KMS-11 (cell line): ENCODE data around the gene HTT.

Experiments
- H2AFZ ChIP-seq: fragments of 200-600 bp; sonication (generic); 2 replicates; pipeline ENCODE4 v1.6.1; 2016; ENCODE audit warnings: antibody characterized with exemption, mixed run types, low read depth
- H3K27ac ChIP-seq: fragments of 200-600 bp; sonication (generic); 2 replicates; pipeline ENCODE4 v1.6.1; 2016; ENCODE audit warnings: mild to moderate bottlenecking, mixed run types
- H3K27me3 ChIP-seq: fragments of 200-600 bp; sonication (generic); 2 replicates; pipeline ENCODE4 v1.6.1; 2017; ENCODE audit warnings: mild to moderate bottlenecking, low read depth, mixed run types, moderate library complexity; ENCODE audit not compliant: insufficient read depth
- H3K36me3 ChIP-seq: fragments of 200-600 bp; sonication (generic); 2 replicates; pipeline ENCODE4 v1.6.1; 2017; ENCODE audit warnings: mild to moderate bottlenecking, mixed run types; ENCODE audit not compliant: insufficient read depth
- H3K4me1 ChIP-seq: fragments of 200-600 bp; sonication (generic); 2 replicates; pipeline ENCODE4 v1.6.1; 2016; ENCODE audit warnings: mild to moderate bottlenecking, low read depth, mixed run types; ENCODE audit not compliant: poor library complexity, severe bottlenecking
- H3K4me2 ChIP-seq: fragments of 200-600 bp; sonication (generic); 2 replicates; pipeline ENCODE4 v1.7.0; 2016; ENCODE audit warnings: mild to moderate bottlenecking, mixed run types
- H3K4me3 ChIP-seq: fragments of 200-600 bp; sonication (generic); IDR thresholded peaks from 2 replicates; pipeline ENCODE4 v1.6.1; 2017; ENCODE audit warnings: low read depth, low read length, mixed read lengths; ENCODE audit not compliant: insufficient read depth
- H3K79me2 ChIP-seq: fragments of 200-600 bp; sonication (generic); 2 replicates; pipeline ENCODE4 v1.6.1; 2016; ENCODE audit warnings: low read depth, mixed run types; ENCODE audit not compliant: insufficient read depth
- H3K9ac ChIP-seq: fragments of 200-600 bp; sonication (generic); 2 replicates; pipeline ENCODE4 v1.6.1; 2016; ENCODE audit warnings: mild to moderate bottlenecking, mixed run types
- H4K20me1 ChIP-seq: fragments of 200-600 bp; sonication (generic); 2 replicates; pipeline ENCODE4 v1.6.1; 2016; ENCODE audit warnings: mild to moderate bottlenecking, mixed run types; ENCODE audit not compliant: insufficient read depth
- TF ChIP-seq, protein P1 (sequence below): fragments of 200-600 bp; sonication (generic); conservative IDR thresholded peaks from 2 replicates; pipeline ENCODE4 v1.6.1; 2017; ENCODE audit warnings: low read depth, mild to moderate bottlenecking, antibody characterized with exemption, low read length, moderate library complexity, mixed read lengths

HTT gene

DNA sequence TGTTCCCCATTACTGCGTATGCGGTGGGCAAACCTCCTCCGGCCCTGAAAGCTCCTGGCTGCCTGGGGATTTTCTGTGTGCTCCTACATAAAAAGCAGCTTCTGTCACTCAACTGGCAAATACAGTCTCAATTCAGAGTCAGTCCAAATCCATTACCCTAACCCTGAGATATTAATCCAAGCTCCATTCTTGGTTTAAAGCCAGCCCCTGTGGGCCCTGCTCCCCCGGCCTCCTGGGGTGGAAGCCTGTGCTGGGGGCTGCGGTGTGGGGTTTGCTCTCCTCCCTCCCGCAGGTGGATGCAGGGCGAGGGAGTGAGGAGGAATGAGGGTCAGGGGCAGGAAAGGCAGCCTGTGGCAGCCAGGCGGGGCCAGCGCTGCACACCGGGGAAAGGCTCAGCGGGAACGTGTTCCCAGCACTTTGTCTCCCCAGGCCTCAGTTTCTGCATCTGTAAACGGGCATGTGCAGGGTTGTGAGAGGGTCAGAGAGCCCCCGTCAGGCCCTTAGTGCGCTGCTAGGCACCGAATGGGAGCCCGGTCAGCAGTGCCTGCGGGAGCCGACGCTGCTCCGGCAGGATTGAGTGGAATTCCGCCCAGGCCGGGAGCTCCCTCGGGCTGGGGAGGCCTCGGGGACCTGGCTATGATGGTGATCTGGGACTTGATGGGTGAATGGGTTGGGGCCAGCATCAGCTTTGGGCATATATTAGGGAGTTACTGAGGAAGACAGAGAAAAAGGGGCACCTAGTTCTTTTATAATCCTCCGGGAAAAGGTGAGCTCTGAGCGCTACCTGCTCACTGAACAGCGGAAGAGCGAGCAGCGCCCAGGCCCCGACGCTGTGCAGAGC is 212.1 kb downstream of the HTT start:
- no peak overlapping the region for H3K4me2 ChIP-seq
- H3K27ac ChIP-seq, result no peak overlapping the region
- no peak overlapping the region for H3K9ac ChIP-seq
- H2AFZ ChIP-seq, result no peak overlapping the region
- TF ChIP-seq, protein P1, sequence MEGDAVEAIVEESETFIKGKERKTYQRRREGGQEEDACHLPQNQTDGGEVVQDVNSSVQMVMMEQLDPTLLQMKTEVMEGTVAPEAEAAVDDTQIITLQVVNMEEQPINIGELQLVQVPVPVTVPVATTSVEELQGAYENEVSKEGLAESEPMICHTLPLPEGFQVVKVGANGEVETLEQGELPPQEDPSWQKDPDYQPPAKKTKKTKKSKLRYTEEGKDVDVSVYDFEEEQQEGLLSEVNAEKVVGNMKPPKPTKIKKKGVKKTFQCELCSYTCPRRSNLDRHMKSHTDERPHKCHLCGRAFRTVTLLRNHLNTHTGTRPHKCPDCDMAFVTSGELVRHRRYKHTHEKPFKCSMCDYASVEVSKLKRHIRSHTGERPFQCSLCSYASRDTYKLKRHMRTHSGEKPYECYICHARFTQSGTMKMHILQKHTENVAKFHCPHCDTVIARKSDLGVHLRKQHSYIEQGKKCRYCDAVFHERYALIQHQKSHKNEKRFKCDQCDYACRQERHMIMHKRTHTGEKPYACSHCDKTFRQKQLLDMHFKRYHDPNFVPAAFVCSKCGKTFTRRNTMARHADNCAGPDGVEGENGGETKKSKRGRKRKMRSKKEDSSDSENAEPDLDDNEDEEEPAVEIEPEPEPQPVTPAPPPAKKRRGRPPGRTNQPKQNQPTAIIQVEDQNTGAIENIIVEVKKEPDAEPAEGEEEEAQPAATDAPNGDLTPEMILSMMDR, result no peak
- H3K79me2 ChIP-seq, result no peaks in the 10 kb centered on the region
- H3K36me3 ChIP-seq, result no peaks in the 10 kb centered on the region
- no peaks in the 10 kb centered on the region for H3K4me1 ChIP-seq
- no peaks in the 10 kb centered on the region; the same call in 1 of the 2 replicates for H3K27me3 ChIP-seq
- H4K20me1 ChIP-seq, result no peaks in the 10 kb centered on the region
- no peak overlapping the region for H3K4me3 ChIP-seq

DNA sequence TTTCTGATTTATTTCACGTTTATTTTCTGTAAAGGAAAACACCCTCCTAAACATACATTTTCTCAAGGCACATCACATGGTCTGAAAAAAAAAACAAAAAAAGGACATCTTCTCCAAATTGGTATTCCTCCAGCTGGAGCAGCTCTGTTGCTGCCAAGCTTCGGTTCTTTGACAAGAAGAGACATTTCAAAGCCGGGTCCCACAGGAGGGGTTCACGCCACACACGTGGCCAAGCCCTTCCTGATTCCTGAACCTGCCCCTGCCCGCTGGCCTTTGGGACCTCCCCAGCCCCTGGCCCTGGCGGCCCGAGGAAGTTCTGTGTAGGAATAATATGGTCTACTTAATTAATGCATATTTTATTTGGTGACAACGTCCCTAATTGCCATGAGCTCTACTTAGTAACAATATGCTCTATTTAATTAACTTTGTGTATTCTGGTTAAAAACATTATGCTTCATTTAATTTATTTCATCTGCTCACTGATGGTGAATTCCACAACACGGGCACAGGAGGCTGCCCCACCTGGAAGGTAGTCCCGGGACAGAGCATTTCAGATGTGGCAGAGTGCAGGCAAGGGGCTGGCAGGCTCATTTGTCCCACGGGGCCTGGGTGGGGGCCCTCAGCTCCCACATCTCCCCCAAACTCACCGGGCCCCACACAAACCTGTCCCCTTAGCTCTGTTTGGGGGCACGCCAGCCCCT is 212.9 kb downstream of the HTT start:
- Histone ChIP-seq H3K27me3 (no peaks in the 10 kb centered on the region; the same call in 1 of the 2 replicates), H3K4me1 (no peaks in the 10 kb centered on the region), H3K9ac (no peak overlapping the region), H3K36me3 (no peaks in the 10 kb centered on the region), H3K4me2 (no peak overlapping the region), H3K4me3 (no peak overlapping the region), H2AFZ (no peak overlapping the region), H3K79me2 (no peaks in the 10 kb centered on the region), H4K20me1 (no peaks in the 10 kb centered on the region), H3K27ac (no peak overlapping the region)
- TF ChIP-seq, protein P1, result no peak

DNA sequence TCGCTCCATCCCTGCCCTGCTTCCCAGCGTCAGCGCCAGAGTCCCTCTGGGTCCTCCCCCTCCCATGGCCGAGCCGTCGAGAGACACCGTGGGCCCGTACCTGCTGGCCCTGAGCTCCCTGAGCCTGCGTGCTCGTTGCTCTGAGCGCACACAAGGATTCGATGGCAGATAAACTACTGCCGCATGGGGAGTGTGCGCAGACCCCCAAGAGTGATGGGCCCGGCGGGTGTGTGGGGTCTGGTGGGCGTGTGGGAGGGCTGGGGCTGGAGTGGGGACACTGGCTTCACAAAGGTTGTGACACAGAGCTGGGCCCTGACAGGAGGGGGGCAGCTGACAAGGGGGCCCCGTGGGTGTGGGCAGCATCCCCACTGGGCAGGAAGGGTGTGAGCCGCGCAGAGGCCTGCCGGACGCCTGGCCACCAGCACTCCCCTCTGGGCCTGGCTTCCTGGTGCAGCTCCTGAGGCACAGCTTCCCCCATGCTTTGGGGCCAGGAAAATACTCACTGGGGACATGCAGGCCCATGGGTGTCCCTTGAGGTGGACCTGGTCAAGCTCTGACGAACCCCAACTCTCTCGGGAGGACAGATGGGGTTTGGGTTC is 213.6 kb downstream of the HTT start:
- H3K9ac ChIP-seq, result no peak overlapping the region
- no peaks in the 10 kb centered on the region for H3K36me3 ChIP-seq
- no peak overlapping the region for H3K27ac ChIP-seq
- H3K79me2 ChIP-seq, result no peaks in the 10 kb centered on the region
- TF ChIP-seq, protein P1, result no peak
- H3K4me3 ChIP-seq, result no peak overlapping the region
- H2AFZ ChIP-seq, result no peak overlapping the region
- no peak overlapping the region for H3K4me2 ChIP-seq
- no peaks in the 10 kb centered on the region for H4K20me1 ChIP-seq
- H3K4me1 ChIP-seq, result no peaks in the 10 kb centered on the region
- H3K27me3 ChIP-seq, result no peaks in the 10 kb centered on the region; the same call in 1 of the 2 replicates

DNA sequence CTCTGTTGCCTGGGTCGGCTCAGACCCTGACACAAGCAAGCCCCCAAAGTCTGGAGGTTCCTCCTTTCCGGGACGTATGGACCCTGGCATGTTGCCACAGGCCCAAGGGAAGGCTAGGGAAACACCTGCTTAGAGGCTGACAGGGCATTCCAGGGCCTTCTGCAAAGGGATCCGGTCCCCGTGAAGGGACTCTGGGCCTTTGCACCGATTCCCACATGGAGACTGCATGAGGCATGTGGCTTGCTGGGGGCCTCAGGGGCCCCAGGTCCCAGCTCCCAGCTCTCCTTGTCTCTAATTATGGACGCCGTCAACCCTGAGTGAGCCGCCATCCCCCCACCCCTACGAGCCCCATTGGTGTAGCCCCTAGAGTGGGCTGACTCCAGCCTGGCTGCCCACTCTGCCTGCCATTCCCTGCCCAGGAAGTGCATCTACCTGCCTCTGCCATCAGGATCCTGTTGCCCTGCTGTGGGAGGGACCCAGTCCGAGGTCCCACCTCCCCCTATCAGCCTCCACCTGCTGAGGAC is 214.2 kb downstream of the HTT start:
- Histone ChIP-seq H3K4me3 (no peak overlapping the region), H4K20me1 (no peaks in the 10 kb centered on the region), H2AFZ (no peak overlapping the region), H3K4me1 (no peaks in the 10 kb centered on the region), H3K4me2 (no peak overlapping the region), H3K9ac (no peak overlapping the region), H3K27me3 (no peaks in the 10 kb centered on the region; the same call in 1 of the 2 replicates), H3K79me2 (no peaks in the 10 kb centered on the region), H3K27ac (no peak overlapping the region), H3K36me3 (no peaks in the 10 kb centered on the region)
- TF ChIP-seq, protein P1, result no peak
